GM21717 (cell line): ENCODE data around the gene SLC38A4.

Experiments
- ATAC-seq: cut with Tn5 transposase; IDR thresholded peaks from one replicate; pipeline ENCODE4 v1.9.1; 2021; ENCODE audit warnings: mild to moderate bottlenecking, moderate library complexity; ENCODE audit not compliant: unreplicated experiment

Gene SLC38A4

GRCh38 chr12:46717159-46717558 lies 108.6 kb downstream of the SLC38A4 start:
- no peak for ATAC-seq
